Stimulated activated CD4-positive, alpha-beta T cell treated with anti-CD3 and anti-CD28 coated beads, Interleukin-4, amount 100 ng/mL, for 4 hours (primary cell): ENCODE data around the gene SLC25A31.

Experiments
- DNase-seq, 2 experiments: peaks; one replicate each; pipeline ENCODE4 v3.0.0-alpha.2; 2020

SLC25A31 gene

DNA sequence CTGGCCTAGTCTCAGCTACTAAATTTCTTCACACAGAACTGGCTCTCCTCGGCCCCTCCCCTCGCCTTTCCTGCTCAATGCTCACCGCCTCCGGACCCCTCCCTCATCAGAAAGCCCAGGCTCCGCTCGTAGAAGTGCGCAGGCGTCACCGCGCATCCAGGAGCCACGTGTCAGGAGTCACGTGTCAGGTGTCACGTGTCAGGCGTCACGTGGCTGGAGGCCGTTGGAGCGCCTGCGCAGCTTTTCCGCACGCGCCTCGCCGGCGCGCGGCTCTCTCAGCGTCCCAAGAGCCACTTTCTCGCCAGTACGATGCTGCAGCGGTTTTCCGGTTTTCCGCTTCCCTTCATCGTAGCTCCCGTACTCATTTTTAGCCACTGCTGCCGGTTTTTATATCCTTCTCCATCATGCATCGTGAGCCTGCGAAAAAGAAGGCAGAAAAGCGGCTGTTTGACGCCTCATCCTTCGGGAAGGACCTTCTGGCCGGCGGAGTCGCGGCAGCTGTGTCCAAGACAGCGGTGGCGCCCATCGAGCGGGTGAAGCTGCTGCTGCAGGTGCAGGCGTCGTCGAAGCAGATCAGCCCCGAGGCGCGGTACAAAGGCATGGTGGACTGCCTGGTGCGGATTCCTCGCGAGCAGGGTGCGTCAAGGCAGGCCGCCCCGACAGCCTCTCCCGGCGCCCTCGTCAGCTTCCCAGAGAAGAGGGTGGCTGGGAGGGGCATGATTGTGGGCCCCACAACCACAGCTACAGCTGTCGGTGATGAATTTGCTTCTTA, at the start of gene SLC25A31:
Gene SLC25A31 (plus strand): TSS at position 259 of the 772 bp plus-strand sequence. CDS start 146 bp downstream, at position 405.
- no peak for DNase-seq

DNA sequence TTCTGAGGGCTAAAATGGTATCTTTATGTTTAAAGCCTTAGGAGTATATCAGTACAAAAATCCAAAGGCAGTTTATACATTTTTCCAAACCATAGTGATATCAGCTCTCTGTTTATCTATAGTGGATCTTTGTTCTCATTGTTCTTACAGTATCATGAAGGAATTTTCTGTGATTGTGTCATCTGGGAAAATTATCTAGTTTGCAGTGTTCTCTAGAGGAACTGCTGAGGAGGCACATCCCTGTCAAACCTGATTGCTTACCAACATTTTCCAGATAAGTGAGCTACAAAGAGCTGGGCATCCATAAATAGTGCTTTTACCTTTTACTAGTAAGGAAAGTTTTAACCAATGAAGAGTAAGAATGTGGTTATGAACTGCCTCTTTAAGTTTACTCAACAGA, 44.9 kb upstream of the SLC25A31 start:
- DNase-seq: no peak

DNA sequence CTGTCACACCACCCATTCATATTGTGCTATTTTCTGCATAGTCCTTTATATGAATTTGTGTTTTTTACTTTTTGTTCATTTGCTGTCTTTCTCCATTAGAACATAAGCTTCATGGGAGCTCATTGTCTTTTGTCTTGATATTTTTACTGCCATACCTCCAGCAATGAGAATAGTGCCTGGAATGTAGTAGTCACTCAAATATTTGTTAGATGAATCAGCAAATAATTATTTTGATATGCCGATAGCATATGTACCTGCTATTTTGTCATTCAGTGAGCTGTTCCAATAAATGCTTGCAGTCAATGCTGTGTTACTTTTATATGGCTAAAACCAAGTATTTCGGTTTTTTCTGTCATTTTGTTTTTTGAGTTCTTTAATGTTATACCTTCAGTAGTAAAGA, 43.5 kb upstream of the SLC25A31 start:
- no peak for DNase-seq

DNA sequence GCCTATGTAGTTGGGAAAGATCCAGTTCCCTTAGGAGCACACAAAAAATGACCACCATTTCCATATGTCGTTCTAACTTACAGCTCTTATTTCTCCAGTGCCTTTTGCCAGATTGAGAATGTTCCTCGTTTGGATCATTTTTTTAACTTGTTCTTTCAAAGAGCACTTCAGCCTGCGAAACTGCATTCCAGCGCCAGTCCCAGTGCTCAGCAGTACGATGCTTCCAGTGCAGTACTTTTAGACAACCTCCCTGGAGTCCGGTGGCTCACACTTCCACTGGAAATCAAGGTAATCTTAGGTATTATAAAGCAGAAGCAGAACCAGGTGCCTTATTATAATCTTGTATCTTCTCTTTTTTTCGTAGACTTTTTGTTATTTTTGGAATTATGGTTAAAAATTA, 42.6 kb upstream of the SLC25A31 start:
- no peak for DNase-seq

DNA sequence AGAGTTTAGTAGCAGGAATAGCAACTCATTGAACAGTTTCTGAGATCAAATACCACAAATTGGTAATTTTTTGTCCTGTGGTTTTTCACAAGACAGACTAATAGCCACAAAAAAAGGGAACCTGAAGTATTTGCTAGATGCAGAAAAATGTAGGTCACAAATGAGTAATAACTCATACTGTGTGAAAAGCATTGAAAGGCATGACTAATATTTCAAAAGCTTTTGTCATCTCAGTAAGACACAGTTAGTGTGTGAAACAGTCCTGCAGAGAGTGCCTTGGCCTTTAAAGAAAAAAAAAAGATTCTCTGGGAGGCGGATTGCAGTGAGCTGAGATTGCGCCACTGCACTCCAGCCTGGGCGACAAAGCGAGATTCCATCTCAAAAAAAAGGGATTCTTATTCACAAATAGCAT, 31.4 kb upstream of the SLC25A31 start:
- DNase-seq: no peak

DNA sequence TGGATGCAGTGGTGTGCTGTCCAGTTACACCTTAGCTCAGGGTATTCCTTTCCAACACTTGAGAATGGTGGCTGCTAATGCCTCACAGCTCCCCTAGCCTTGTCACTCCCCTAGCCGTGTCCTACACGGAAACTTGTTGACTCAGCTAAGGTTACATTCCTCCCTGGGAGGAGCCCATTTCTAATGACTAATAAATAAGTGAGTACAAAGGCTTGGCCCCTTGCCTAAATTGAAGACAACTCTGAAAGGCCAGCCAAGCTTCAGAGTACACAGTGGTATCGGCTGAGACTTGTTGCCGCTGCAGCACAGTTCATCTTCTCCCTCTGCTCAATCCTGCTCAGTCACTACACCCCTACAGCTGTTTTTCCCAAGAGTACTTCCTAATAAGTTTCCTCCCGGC, 21.2 kb upstream of the SLC25A31 start:
- DNase-seq: no peak

DNA sequence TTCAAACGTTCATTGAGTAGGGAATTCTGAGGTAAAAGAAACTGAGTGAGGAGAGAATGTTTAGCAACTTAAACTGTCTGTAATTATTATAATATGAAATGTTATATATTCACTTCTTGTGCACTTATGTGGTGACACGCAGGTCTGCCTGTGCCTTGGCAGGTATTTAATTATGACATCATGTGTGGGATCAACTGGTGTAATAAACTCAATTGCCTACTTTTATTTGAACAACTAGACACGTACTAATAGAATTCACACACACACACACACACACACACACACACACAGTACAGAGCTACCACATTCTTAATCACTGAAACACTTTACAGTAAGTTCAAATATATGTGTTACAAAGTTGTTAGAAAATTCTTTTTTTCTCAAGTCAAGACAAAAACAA, 20.7 kb upstream of the SLC25A31 start:
- DNase-seq: no peak

DNA sequence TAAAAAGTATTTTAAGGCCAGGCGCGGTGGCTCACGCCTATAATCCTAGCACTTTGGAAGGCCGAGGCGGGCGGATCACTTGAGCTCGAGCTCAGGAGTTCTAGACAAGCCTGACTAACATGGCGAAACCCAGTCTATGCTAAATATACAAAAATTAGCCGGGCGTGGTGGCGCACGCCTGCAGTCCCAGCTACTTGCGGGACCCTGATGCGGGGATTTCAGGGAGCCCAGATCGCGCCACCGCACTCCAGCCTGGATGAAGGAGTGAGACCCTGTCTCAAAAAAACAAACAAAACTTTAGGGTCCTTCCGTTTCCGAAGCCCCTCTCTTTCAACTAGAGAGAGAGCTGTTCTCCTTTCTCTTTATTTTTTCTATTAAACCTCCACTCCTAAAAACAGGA, 1.2 kb downstream of the SLC25A31 start:
- no peak for DNase-seq

DNA sequence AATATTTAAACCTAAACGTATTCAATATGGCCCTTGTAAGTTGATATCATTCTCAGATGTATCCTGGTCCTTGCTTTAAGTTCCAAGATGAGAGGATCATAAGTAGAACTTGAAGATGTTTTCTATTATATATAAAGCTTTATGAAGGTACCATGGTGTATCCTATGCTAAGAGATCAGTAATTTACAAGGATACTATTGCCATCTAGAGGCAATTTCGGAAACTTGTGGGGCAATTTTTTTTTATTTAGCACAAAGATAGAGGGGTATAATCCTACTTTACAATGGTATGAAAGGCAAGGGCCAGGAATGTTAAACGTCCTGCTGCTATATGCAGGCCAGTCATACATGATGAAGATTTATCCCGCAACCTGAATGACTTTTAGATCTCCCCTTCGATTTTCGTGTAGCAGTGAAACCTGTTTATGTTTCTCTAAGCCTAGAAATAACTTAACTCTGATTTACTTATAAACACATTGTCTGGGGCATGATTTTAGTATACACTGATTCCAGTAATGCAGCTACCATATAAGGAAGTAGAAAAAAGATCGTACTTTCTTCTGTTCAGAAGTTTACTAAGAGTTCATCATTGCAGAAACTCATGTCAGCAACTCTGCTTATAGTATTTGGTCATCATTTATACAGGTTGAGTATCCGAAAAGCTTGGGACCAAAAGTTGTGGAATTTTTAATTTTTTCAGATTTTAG, 2.6 kb downstream of the SLC25A31 start:
- DNase-seq: no peak

DNA sequence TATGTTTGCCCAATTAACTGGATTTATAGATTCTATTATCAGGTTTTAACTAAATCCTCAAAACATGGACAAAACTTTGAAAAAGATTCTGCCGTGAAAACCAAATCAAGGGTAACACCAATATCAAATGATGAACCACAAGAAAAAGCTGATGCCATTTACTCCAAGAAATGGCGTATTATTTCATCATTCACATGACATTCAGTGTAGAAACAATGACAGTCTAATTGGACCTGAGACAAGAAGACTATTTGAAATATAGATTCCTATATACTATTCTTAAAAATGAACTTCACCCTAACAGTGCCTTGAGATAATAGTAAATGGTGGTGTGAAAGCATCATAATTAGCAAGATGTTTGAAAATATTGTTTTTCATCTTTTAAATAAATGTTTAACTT, 4.8 kb downstream of the SLC25A31 start:
- no peak for DNase-seq

DNA sequence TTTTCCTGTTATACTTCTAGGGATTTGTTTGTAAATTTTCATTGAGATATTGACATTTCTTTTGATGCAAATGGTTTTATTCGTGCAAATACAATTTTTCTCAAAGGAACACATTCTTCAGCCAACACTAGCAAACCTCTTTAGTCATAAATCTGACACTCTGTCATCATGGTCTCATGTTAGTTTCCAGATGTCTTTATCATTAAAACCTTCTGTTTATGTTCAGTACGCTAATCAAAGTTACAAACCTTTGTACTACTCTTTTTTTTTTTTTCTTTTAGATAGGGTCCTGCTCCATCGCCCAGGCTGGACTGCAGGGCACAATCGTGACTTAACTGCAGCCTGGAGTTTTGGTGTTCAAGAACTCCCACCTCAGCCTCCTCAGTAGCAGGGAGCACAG, 7.1 kb downstream of the SLC25A31 start:
- no peak for DNase-seq

DNA sequence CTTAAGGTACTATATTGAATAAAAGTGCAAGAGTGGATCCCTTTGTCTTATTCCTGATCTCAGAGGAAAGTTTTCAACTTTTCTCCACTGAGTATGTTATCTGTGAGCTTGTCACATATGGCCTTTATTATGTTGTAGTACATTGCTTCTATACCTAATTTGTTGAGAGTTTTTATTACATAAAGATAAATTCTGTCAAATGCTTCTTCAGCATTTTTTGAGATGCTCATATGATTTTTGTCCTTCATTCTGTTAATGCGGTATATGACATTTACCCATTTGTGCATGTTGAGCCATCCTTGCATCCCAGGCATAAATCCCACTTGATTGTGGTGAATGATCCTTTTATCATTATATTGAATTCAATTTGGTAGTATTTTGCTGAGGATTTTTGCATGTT, 11.0 kb downstream of the SLC25A31 start:
- no peak for DNase-seq

DNA sequence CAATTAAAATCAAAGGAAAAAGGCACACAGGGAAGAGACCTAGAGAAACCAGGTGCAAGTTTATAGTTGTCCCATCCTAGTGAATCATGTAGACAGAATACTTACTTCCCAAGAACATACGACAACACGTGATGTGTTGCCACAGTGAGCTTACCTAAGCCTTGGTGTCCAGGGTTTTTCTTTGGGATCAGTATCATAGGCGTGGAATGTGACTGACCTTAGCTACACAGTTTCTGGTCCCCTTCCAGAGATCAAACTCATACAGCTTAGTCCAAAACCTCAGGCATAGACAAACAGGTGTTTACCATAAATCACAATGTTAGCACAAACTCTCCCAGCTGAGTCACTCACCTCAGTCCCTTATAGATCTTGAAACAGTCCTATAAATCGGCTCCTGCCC, 17.7 kb downstream of the SLC25A31 start:
- DNase-seq: no peak

DNA sequence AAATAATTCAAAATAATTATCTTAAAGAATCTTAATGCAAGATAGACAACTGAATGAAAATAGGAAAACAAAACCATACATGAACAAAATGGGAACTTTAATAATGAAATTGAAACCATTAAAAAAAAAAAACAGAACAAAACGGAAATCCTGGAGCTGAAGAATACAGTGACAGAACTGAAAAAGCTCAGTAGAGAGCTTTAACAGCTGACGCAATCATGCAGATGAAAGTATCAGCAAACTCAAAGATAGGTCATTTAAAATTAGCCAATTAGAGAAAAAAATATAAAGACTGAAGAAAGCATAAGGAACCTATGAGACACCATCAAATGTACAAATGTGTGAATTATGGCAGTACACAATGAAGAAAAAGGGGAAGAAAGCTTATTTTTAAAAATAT, 18.8 kb downstream of the SLC25A31 start:
- DNase-seq: no peak

DNA sequence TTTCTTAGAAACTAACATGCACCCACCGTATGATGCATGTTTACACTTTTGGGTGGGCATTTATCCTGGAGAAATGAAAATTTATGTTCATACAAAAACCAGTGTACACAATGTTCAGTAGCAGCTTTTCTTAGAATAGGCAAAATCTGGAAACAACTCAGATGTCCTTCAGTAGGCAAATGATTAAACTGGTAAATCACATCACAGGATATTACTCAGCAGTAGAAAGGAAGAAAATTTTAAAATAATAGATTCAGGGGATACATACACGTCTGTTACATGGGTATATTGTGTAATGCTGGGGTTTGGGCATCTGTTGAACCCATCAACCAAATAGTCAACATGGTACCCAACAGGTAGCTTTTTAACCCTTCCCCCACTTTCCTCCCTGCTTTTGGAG, 26.7 kb downstream of the SLC25A31 start:
- no peak for DNase-seq

DNA sequence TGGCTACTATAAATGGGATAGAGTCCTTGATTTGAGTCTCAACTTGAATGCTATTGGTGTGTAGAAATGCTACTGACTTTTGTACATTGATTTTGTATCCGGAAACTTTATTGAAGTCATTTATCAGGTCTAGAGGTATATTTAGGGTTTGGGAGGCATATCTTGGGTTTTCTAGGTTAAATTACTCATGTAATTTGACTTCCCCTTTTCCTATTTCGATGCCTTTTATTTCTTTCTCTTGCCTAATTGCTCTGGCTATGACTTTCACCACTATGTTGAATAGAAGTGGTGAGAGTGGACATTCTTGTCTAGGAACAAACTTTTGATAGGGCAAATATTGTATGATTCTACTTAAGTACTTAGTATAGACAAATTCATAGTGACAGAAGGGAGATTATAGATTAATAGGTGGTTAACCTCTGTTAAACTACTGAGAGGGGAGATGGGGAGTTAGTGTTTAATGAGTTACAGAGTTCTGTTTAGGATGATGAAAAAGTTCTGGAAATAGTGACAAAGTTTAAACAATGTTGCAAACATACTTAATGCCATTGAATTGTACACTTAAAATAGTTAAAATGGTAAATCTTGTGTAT, 29.1 kb downstream of the SLC25A31 start:
- DNase-seq: no peak

DNA sequence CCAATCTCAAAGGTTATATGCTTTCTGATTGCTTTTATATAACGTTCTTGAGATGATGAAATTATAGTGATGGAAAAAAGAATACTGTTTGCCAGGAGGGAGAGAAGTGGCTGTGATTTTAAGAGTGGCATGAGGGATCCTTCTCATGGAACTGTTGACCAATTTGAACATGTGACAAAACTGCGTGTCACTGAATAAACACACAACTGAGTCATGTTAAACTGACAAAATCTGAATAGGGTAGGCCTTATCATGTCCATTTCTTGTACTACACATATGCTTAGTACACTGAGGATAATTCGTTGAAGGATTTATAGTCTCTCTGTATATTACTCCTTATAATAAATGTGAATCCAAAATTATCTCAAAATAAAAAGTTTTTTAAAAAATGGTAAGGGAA, 29.7 kb downstream of the SLC25A31 start:
- DNase-seq: no peak

DNA sequence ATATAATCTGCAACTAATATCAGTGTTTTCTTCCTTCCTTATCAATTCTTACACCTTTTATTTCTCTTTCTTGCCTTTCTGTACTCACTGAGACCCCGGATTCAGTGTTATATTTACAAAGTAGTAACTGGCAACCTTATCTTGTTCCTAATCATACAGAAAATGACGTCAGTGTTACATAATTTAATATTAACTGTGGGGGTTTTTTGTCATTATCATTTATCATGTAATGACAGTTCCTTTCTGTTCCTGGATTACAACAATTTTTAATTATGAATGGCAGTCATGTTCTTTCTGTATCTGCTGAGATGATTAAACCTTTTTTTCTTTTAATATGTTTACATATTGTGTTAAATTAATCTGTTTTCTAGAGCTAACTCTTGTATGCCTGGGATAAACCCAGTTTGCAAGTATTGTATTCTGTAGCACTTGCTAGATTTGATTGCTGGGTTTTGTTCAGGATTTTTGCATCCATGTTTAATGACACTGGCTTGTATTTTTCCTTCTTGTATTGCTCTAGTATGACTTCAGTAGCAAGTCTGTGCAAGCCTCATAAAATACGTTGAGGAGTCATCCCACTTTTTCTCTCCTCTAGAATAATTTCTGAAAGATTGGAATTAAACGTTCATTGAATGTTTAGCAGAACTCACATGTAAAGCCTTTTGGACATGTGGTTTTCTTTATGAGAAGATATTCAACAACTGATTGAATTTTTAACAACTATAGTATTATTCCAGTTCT, 41.5 kb downstream of the SLC25A31 start:
- DNase-seq: no peak

DNA sequence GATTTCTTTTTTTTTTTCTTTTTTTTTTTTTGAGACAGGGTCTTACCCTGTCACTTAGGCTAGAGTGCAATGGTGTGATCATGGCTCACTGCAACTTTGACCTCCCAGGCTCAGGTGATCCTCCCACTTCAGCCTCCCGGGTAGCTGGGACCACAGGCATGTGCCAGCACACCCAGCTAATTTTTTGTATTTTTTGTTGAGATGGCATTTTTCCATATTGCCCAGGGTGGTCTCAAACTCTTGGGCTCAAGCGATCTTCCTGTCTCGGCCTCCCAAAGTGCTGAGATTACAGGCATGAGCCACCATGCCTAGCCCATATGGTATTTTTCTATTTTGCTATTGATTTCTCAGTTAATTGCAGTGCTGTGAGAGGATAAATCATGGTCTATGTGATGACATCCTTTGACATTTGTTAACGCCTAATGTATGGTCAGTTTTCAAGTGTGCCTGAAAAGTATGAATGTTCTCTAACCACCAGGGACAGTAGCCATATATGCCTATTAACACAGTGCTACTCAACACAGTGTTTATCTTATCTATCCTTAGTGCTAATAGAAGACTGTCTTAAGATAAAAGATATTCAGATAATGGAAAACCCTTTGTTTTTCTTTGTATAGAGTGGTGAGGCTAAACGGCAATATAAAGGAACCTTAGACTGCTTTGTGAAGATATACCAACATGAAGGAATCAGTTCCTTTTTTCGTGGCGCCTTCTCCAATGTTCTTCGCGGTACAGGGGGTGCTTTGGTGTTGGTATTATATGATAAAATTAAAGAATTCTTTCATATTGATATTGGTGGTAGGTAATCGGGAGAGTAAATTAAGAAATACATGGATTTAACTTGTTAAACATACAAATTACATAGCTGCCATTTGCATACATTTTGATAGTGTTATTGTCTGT, 42.8 kb downstream of the SLC25A31 start:
- DNase-seq: no peak

DNA sequence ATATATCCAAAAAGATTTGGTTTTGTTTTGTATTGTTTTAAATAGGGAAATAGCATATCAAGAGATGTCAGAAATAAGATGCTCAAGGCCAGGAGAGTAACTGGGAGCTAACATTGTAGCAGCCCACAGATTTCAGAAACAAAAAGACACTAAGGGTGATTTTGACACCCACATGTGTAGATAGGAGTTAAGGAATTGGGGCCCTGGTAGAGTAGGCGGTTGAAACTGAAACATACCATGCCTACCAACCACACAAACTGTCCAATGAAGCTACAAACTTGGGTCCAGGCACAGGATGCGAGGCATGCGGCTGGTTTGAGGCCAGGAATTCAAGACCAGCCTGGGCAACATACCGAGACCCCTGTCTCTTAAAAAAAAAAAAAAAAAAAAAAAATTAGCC, 45.6 kb downstream of the SLC25A31 start:
- no peak for DNase-seq

DNA sequence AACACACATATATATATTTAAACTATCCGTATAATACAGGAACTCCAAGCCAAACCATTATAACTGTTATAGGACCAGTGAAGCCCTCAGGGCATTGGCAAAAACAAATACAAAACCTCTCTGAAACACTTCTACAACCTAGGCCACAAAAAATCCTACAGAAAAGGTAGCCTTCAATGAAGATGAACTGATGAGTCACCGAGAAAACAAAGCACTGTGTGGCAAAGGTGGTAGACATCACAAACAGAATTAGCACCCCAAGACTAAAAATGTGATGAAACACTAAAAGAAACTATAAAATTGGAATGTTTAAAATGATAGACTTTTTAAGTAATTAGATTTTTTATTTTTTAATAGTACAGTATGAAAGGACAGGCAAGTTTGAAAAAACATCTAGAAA, 46.4 kb downstream of the SLC25A31 start:
- no peak for DNase-seq

DNA sequence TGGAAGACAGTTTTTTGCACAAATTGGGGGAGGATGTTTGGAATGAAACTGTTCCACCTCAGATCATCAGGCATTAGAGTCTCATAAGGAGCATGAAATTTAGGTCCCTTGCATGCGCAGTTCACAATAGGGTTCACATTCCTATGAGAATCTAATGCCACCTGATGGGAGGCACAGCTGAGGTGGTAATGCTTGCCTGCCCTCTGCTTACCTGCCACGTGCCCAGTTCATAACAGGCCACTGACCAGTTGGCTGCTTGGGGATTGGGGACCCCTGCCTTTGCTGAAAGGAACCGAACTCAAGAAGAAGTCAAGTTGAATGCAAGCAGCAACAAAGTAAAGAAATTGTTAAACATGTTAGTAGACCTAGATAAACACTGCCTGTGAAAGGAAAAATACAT, 47.3 kb downstream of the SLC25A31 start:
- no peak for DNase-seq
